SK-N-MC (cell line): Measurements from ENCODE around the gene ATP9B.

Source experiments
- DNase-seq: peaks from one replicate; pipeline ENCODE4 v3.0.0-alpha.2; 2011; ENCODE audit warnings: low read depth, low spot score
- H3K27ac ChIP-seq: fragments of 200-600 bp; sonication (generic); 2 replicates; pipeline ENCODE4 v1.5.1; 2016; ENCODE audit warnings: mixed run types
- H3K36me3 ChIP-seq: fragments of 200-600 bp; sonication (generic); 2 replicates; pipeline ENCODE4 v1.6.1; 2017; ENCODE audit warnings: antibody characterized with exemption, low read length, mixed read lengths; ENCODE audit not compliant: insufficient read depth
- H3K4me3 ChIP-seq: fragments of 200-600 bp; sonication (generic); 2 replicates; pipeline ENCODE4 v1.5.1; 2016
- H3K9ac ChIP-seq: fragments of 200-600 bp; sonication (generic); 2 replicates; pipeline ENCODE4 v1.8.0; 2017; ENCODE audit warnings: mixed run types, mixed read lengths; ENCODE audit not compliant: insufficient read length
- H3K9me3 ChIP-seq: fragments of 200-600 bp; sonication (generic); 2 replicates; pipeline ENCODE4 v1.6.1; 2017; ENCODE audit warnings: low read depth, mild to moderate bottlenecking, antibody characterized with exemption, low read length, moderate library complexity, mixed read lengths
- EZH2 ChIP-seq: fragments of 200-600 bp; sonication (generic); IDR thresholded peaks from one replicate; pipeline ENCODE4 v1.6.1; 2017; ENCODE audit warnings: antibody characterized with exemption
- FOXP2 ChIP-seq: optimal IDR thresholded peaks from 2 replicates; pipeline ENCODE3; 2011; ENCODE audit warnings: mild to moderate bottlenecking, moderate library complexity; ENCODE audit not compliant: insufficient read depth; ENCODE audit errors: extremely low read length, control extremely low read depth
- POLR2AphosphoS5 ChIP-seq: IDR thresholded peaks from 2 replicates; pipeline ENCODE4 v1.6.1; 2012; ENCODE audit warnings: mild to moderate bottlenecking, low read depth, low read length, borderline replicate concordance

The ATP9B gene

GRCh38 chr18:79410171-79410641 is 341.0 kb downstream of the ATP9B start:
- no peak for TF ChIP-seq EZH2
- no peak for TF ChIP-seq FOXP2
- TF ChIP-seq POLR2AphosphoS5 = no peak
- no peak overlapping the region for H3K9ac ChIP-seq
- H3K9me3 ChIP-seq = no peaks in the 10 kb centered on the region
- DNase-seq = no peak
- H3K4me3 ChIP-seq = no peak overlapping the region
- no peaks in the 10 kb centered on the region; the same call in 1 of the 2 replicates for H3K36me3 ChIP-seq
- no peak overlapping the region for H3K27ac ChIP-seq

- Histone ChIP-seq H3K4me3 (no peak overlapping the region), H3K36me3 (no peaks in the 10 kb centered on the region; the same call in 1 of the 2 replicates), H3K9ac (no peak overlapping the region), H3K9me3 (no peaks in the 10 kb centered on the region), H3K27ac (no peak overlapping the region)
- DNase-seq = no peak
- TF ChIP-seq EZH2 = no peak
- no peak for TF ChIP-seq POLR2AphosphoS5
- no peak for TF ChIP-seq FOXP2
Measured at GRCh38 chr18:79410731-79411613, 341.8 kb downstream of the ATP9B start.

- DNase-seq = no peak
- Histone ChIP-seq H3K4me3 (peak overlapping the region; percentile 58), H3K36me3 (no peaks in the 10 kb centered on the region; the same call in 1 of the 2 replicates), H3K9ac (no peak overlapping the region), H3K9me3 (no peaks in the 10 kb centered on the region), H3K27ac (no peak overlapping the region)
- no peak for TF ChIP-seq FOXP2
- TF ChIP-seq EZH2 = no peak
- TF ChIP-seq POLR2AphosphoS5 = no peak
Measured at GRCh38 chr18:79411614-79412526, 342.7 kb downstream of the ATP9B start.

- TF ChIP-seq FOXP2 (no peak), POLR2AphosphoS5 (no peak), EZH2 (no peak)
- no peak for DNase-seq
- no peak overlapping the region for H3K27ac ChIP-seq
- H3K9me3 ChIP-seq = no peaks in the 10 kb centered on the region
- H3K36me3 ChIP-seq = no peaks in the 10 kb centered on the region; the same call in 1 of the 2 replicates
- H3K9ac ChIP-seq = no peak overlapping the region
- no peak overlapping the region for H3K4me3 ChIP-seq
Measured at GRCh38 chr18:79413025-79413424, 343.8 kb downstream of the ATP9B start.

GRCh38 chr18:79413426-79413825 is 344.2 kb downstream of the ATP9B start:
- TF ChIP-seq EZH2 = no peak
- no peak for TF ChIP-seq POLR2AphosphoS5
- no peak for TF ChIP-seq FOXP2

GRCh38 chr18:79413901-79414300 is 344.7 kb downstream of the ATP9B start:
- TF ChIP-seq FOXP2 (no peak), EZH2 (no peak), POLR2AphosphoS5 (no peak)
- H3K4me3 ChIP-seq = no peak overlapping the region
- no peak for DNase-seq
- H3K27ac ChIP-seq = no peak overlapping the region
- no peaks in the 10 kb centered on the region for H3K9me3 ChIP-seq
- no peak overlapping the region for H3K9ac ChIP-seq
- no peaks in the 10 kb centered on the region; the same call in 1 of the 2 replicates for H3K36me3 ChIP-seq

More at GRCh38 chr18:79413426-79413825, 344.2 kb downstream of the ATP9B start:
- Histone ChIP-seq H3K4me3 (no peak overlapping the region), H3K9ac (no peak overlapping the region), H3K27ac (no peak overlapping the region), H3K36me3 (no peaks in the 10 kb centered on the region; the same call in 1 of the 2 replicates), H3K9me3 (no peaks in the 10 kb centered on the region)
- DNase-seq = no peak

GRCh38 chr18:79416022-79416676 is 347.0 kb downstream of the ATP9B start:
- Histone ChIP-seq H3K36me3 (no peaks in the 10 kb centered on the region; the same call in 1 of the 2 replicates), H3K9ac (no peak overlapping the region), H3K27ac (no peak overlapping the region), H3K9me3 (no peaks in the 10 kb centered on the region), H3K4me3 (no peak overlapping the region)
- DNase-seq = no peak
- TF ChIP-seq EZH2 = no peak
- TF ChIP-seq FOXP2 = no peak
- TF ChIP-seq POLR2AphosphoS5 = no peak

- H3K4me3 ChIP-seq = no peak overlapping the region
- H3K9ac ChIP-seq = no peak overlapping the region
- no peak for DNase-seq
- no peak overlapping the region for H3K27ac ChIP-seq
- no peaks in the 10 kb centered on the region for H3K9me3 ChIP-seq
- TF ChIP-seq POLR2AphosphoS5 = no peak
- TF ChIP-seq FOXP2 = no peak
- no peak for TF ChIP-seq EZH2
- no peaks in the 10 kb centered on the region; the same call in 1 of the 2 replicates for H3K36me3 ChIP-seq
Measured at GRCh38 chr18:79416677-79417052, 347.5 kb downstream of the ATP9B start.

GRCh38 chr18:79418236-79418635 is 349.0 kb downstream of the ATP9B start:
- no peak overlapping the region for H3K4me3 ChIP-seq
- TF ChIP-seq FOXP2 (no peak), POLR2AphosphoS5 (no peak), EZH2 (no peak)
- no peak for DNase-seq
- H3K9me3 ChIP-seq = no peaks in the 10 kb centered on the region
- no peak overlapping the region for H3K9ac ChIP-seq
- H3K27ac ChIP-seq = no peak overlapping the region
- H3K36me3 ChIP-seq = no peaks in the 10 kb centered on the region; the same call in 1 of the 2 replicates
